ENCODE data around the gene AP4S1.

- TF ChIP-seq, protein P1, sequence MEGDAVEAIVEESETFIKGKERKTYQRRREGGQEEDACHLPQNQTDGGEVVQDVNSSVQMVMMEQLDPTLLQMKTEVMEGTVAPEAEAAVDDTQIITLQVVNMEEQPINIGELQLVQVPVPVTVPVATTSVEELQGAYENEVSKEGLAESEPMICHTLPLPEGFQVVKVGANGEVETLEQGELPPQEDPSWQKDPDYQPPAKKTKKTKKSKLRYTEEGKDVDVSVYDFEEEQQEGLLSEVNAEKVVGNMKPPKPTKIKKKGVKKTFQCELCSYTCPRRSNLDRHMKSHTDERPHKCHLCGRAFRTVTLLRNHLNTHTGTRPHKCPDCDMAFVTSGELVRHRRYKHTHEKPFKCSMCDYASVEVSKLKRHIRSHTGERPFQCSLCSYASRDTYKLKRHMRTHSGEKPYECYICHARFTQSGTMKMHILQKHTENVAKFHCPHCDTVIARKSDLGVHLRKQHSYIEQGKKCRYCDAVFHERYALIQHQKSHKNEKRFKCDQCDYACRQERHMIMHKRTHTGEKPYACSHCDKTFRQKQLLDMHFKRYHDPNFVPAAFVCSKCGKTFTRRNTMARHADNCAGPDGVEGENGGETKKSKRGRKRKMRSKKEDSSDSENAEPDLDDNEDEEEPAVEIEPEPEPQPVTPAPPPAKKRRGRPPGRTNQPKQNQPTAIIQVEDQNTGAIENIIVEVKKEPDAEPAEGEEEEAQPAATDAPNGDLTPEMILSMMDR (IDR thresholded peaks at IDR 0.05): no peak
- TF ChIP-seq POLR2A (IDR thresholded peaks at IDR 0.05): no peak
Observed at GRCh38 chr14:31051023-31051422, 25.6 kb downstream of the AP4S1 start.
